ENCODE data around the gene PRPF6. TPM values are rescaled to one million over a fixed set of nuclear protein-coding genes. Genes with fewer than 3 reads are reported as not detected.

PRPF6 gene
- total RNA-seq, 1 donor from 2014 or later = 62.4 TPM

GRCh38 chr20:64036346-64037198 is 55.6 kb downstream of the PRPF6 start:
- no peak overlapping the region for H3K4me3 ChIP-seq (ENCODE audit: low read depth, low read length)
- TF ChIP-seq, protein P1, sequence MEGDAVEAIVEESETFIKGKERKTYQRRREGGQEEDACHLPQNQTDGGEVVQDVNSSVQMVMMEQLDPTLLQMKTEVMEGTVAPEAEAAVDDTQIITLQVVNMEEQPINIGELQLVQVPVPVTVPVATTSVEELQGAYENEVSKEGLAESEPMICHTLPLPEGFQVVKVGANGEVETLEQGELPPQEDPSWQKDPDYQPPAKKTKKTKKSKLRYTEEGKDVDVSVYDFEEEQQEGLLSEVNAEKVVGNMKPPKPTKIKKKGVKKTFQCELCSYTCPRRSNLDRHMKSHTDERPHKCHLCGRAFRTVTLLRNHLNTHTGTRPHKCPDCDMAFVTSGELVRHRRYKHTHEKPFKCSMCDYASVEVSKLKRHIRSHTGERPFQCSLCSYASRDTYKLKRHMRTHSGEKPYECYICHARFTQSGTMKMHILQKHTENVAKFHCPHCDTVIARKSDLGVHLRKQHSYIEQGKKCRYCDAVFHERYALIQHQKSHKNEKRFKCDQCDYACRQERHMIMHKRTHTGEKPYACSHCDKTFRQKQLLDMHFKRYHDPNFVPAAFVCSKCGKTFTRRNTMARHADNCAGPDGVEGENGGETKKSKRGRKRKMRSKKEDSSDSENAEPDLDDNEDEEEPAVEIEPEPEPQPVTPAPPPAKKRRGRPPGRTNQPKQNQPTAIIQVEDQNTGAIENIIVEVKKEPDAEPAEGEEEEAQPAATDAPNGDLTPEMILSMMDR (conservative IDR thresholded peaks at IDR 0.05; ENCODE audit: low read depth, low read length) = no peak
- DNase-seq (ENCODE audit: low read depth) = no peak

- no peak for DNase-seq (ENCODE audit: low read depth)
Measured at GRCh38 chr20:64037199-64037497, 56.2 kb downstream of the PRPF6 start.

GRCh38 chr20:64037498-64038213 is 56.7 kb downstream of the PRPF6 start:
- TF ChIP-seq, protein P1 (conservative IDR thresholded peaks at IDR 0.05; ENCODE audit: low read depth, low read length) = no peak
- H3K4me3 ChIP-seq (ENCODE audit: low read depth, low read length) = no peak overlapping the region
- DNase-seq (ENCODE audit: low read depth) = no peak

More at GRCh38 chr20:64037199-64037497, 56.2 kb downstream of the PRPF6 start:
- TF ChIP-seq, protein P1 (conservative IDR thresholded peaks at IDR 0.05; ENCODE audit: low read depth, low read length) = no peak
- H3K4me3 ChIP-seq (ENCODE audit: low read depth, low read length) = no peak overlapping the region

GRCh38 chr20:64038224-64038564 is 57.3 kb downstream of the PRPF6 start:
- peak overlapping the region; percentile 55 for H3K4me3 ChIP-seq (ENCODE audit: low read depth, low read length)
- no peak for DNase-seq (ENCODE audit: low read depth)
- TF ChIP-seq, protein P1 (conservative IDR thresholded peaks at IDR 0.05; ENCODE audit: low read depth, low read length) = no peak

- no peak for DNase-seq (ENCODE audit: low read depth)
- TF ChIP-seq, protein P1 (conservative IDR thresholded peaks at IDR 0.05; ENCODE audit: low read depth, low read length) = peak; percentile 58
- peak overlapping the region; percentile 55 for H3K4me3 ChIP-seq (ENCODE audit: low read depth, low read length)
Measured at GRCh38 chr20:64038565-64039292, 57.8 kb downstream of the PRPF6 start.

- TF ChIP-seq, protein P1 (conservative IDR thresholded peaks at IDR 0.05; ENCODE audit: low read depth, low read length) = no peak
- H3K4me3 ChIP-seq (ENCODE audit: low read depth, low read length) = peak overlapping the region; percentile 55
- DNase-seq (ENCODE audit: low read depth) = no peak
Measured at GRCh38 chr20:64039293-64040160, 58.6 kb downstream of the PRPF6 start.

Measured in epithelial cell of proximal tubule (primary cell).